NK-92 (cell line): ENCODE measurements around the gene PSMG4.

Experiments
- DNase-seq: peaks from one replicate; lab custom pipeline; 2025; ENCODE audit not compliant: unreplicated experiment; lab: John Stamatoyannopoulos, UW

The PSMG4 gene, protein sequence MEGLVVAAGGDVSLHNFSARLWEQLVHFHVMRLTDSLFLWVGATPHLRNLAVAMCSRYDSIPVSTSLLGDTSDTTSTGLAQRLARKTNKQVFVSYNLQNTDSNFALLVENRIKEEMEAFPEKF

DNA sequence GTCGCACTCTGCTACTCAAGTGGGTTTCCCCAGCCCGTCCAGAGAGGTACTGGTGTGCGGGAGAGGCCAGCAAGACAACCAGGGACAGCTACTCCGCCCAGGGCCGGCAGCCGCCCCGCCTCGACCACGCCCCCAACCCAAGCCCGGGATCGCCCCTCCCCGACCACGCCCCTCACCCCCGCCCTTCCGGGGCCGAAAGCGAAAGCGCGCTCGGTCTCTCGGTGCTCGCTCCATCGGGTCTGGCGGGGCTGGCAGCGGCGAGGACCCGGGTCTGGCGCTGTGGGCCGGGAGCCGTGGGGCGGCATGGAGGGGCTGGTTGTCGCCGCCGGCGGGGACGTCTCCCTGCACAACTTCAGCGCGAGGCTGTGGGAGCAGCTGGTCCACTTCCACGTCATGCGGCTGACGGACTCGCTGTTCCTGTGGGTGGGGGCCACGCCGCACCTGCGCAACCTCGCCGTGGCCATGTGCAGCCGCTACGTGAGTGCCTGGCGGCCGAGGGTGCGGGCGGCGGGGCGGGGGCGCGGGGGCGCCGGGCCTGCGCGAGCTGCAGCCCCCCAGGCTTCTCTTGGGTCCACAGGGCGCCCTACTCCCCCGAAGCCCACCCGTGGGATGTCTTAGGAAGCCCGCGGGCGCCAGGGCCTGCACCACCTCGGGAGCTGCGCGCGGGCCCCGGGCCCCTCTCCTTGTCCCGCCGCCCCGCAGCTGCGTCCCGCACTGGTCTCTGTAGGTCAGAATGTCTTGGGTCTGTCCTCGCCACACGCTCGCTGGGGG is at the start of gene PSMG4:
Gene PSMG4 (plus strand): TSS at position 228 of the 771 bp plus-strand sequence. CDS start 76 bp downstream, at position 304.
- DNase-seq, result peak; percentile 32

DNA sequence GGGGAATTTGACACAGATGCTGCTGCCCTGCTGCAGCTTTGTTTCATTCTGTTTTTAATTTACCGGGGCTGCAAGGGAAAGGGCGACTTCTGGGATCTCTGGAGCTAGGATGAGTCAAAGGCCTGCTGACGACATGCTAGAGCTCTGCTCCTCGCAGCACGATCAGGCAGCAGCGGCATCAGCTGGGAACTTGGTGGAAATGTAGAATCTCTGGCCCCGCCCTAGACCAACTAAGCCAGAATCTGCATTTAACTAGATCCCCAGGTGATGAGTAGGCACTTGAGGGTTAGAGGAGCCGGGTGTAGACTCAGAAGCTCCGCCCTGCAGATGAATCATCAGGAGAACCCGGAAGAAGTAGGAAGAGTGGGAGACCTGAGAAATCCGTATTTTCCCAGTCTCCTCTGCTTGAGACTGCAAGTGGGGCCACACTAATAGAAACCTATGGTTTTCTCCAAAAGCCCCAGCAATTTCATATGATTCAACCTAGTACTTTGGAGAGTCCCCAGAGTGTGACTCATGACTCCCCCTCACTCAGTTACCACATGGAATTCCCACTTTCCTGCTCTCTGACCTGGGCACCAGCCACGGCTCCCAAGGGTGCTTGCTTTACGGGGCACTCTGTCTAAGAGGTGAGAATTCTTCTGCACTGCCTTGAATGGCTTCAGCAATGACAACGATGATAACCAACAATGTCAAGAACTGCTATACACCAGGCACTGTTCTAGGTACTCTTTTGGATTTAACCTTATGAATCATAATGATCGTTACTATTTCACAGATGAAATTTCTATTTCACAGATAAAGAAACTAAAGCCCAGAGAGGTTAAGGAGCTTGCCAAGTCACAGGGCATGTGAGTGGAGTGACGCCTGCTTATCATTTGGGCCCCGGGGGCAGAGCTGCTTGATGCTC is 49.4 kb upstream of the PSMG4 start:
- DNase-seq, result no peak

DNA sequence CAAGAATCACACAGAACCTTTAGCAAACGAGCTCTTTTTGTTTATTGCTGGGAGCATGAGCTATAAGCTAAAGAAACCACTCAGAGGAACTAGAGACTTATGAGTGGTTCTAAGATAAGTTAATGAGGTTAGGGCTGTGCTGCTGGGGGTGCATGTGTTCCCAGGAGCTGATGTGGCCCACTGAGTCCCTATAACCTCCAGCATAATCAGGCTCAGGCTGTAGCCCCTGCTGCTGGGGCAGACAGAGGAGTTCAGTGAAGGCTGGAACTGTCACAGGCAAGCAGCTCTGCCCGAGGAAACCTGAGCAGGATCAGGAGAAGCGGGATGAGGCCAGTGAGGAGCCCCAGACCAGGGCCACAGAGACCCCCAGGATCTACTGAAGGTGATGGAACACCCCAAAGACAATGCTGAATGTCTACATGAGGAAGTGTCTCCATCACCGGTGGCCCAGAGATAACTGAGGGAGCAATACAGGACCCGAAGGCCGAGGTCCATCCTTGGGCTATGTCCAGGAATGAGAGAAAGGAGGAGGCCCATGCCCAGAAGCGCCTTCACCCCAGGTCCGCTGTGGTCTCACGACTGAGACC is 48.6 kb upstream of the PSMG4 start:
- DNase-seq, result no peak

DNA sequence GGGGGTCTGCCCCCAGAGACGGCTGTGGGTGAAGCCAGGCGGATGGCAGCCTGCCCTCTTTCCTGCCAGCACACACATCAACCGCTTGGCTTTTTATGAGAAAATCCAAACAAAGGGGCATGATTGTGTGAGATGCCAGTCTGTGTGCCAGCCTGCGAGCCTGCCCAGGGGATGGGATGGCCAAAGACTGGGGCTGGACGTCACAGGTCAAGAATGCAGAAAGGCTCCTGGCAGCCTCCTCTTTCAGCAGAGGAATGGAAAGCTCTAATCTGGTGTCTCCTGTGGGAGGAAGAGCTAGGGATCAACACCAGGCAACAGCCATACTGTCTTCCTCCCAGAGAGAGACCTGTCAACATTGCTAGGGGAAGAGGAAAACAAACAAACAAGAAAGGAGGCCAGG is 47.1 kb upstream of the PSMG4 start:
- no peak for DNase-seq

DNA sequence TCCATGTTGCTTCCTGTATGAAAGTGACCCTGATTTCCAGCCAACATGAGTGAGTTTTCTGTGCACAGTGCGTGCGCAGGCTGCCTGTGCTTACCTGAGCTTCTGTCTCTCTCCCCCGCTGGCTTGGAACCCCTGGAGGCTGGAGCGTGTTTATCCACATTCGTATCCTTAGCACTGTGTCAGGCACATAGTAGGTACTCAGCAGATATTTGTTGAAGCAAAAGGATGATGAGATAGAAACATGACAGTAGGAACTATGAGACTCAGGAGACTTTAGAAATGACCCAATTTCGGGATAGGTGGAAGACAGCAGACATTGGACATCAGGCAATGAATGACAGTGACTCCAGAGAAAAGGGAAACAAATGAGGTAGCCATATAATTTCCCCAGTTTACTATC is 46.5 kb upstream of the PSMG4 start:
- DNase-seq, result no peak

DNA sequence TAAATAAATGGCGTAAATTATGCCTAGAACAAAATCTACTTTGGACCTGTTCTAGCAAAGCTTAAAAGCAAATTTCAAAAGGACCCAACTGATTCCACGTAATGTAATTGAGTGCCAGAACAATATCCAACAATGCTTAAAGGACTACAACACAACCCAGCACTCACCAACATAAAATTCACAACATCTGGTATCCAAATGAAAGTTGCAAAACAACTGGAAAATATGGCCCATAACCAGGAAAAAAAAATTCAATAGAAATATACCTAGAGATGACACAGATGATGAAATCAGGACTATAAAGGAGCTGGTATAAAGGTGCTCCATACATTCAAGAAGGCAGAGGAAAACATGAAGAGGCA is 45.4 kb upstream of the PSMG4 start:
- DNase-seq, result no peak

DNA sequence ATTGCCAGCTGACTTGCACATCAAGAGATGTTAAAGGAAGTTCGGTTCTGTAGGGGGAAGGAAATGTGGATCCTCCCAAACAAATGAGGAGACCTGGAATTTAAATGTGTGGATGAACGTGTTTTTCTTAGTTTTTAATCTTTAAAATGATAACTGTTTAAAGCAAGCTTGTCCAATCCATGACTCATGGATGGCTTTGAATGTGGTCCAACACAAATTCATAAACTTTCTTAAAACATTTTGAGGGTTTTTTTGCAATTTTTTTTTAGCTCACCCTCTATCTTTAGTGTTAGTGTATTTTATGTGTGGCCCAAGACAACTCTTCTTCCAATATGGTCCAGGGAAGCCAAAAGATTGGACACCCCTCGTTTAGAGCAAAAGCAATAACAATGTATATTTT is 43.8 kb upstream of the PSMG4 start:
- DNase-seq, result no peak

DNA sequence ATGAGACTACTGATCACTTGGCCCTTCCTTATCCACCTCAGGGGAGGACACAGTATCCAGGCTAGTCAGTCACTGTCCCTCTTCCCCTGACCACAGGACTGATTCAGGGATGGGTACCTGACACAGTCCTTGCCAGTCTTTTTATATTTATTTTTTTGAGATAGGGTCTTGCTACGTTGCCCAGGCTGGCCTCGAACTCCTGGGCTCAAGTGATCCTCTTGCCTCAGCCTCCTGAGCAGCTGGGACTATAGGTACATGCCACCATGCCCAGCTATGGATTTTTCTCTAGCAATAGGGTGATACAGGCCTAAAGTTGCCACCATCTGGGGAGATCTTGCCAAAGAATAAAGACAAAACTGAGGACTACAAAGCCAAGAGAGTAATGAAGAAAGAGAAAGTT is 41.5 kb upstream of the PSMG4 start:
- DNase-seq, result no peak

DNA sequence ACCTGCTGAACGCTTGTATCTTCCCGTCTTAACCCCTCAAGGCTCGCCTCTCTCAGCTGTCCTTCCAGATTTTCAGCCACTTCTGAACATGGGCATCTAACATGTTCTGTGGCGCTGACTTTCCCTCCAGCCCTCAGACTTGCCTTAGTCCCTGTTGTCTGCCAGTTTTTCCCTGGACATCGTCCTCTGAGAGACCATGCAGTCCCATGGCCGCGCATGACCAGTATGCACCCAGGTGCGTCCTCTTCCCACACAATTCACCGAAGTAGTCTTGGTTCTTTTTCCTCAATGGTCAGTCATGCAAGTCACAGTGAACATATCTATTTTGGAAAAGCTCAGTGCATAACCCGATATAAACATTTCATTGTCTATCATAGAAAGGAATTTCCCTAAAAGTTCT is 40.5 kb upstream of the PSMG4 start:
- DNase-seq, result no peak

DNA sequence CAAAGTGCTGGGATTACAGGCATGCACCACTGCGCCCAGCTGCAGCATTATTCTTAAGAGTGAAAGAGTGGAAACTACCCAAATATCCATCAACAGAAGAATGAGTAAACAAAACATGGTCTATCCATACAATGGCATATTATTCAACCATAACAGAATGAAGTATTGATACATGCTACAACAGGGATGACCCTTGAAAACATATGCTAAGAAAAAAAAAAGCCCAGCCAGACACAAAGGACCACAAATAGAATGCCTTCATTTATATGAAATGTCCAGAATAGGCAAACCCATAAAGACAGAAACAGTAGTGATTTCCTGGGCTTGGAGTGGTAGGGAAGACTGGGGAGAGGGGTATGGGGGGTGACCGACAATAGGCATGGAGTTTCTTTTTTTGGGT is 38.4 kb upstream of the PSMG4 start:
- DNase-seq, result no peak

DNA sequence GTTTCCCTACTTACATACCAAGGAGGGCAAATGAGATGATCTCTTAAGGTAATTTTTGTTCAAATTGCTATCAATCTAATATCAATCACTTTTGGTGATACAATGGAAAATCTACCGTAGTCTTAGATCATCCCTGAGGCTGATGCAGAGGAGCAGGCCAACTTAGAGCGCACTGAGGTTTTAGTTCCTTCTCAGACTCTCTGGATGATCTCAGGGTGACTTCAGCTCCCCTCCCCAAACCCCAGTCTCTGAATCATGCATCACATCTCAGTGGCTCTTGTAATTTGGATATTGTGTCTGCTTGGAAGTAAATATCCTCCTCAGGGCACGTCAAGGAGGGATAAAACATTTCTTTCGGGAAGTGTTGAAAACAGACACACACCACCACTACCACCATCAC is 37.2 kb upstream of the PSMG4 start:
- DNase-seq, result no peak

DNA sequence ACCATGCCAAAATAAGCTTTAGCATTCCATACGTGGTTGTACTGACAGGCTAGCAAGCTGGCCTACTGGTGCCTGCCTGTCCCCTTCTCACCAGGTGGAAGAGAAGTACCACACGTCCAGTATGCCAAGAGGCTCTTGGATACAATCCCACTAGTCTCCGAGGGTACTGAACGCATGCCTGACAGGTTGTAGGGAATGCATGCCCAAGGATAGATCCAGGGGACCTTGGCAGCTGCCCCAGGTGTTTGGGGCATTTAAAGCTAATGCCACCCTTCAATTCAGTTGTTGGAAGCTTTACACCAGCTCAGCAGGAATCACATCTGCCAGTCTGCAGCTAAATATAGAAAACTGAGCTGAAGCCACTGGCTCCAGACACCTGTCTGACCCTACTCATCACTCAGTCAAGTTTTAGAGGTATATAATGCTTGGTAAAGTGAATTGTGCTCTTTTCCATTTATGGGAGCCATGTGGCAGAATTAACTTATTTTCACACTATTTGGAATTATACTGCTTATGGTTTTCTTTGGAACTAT is 36.2 kb upstream of the PSMG4 start:
- no peak for DNase-seq

DNA sequence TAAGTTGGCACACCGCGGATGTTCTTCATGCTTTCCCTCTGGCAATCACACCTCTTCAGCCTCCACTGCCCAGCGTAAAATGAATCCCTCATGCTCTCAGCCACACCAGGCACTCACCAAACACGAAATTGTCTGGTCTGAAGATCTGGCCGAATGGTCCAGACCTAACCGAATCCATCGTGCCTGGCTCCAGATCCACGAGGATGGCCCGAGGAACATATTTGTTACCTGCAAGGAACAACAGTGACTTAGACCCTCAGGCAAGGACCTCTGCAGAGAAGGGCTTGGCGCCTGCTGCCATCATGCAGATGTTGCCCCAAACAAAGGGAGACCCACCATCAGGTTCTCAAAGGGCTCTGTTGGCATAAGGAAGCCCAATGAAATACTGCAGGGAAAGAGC is 32.7 kb upstream of the PSMG4 start:
- DNase-seq, result no peak

DNA sequence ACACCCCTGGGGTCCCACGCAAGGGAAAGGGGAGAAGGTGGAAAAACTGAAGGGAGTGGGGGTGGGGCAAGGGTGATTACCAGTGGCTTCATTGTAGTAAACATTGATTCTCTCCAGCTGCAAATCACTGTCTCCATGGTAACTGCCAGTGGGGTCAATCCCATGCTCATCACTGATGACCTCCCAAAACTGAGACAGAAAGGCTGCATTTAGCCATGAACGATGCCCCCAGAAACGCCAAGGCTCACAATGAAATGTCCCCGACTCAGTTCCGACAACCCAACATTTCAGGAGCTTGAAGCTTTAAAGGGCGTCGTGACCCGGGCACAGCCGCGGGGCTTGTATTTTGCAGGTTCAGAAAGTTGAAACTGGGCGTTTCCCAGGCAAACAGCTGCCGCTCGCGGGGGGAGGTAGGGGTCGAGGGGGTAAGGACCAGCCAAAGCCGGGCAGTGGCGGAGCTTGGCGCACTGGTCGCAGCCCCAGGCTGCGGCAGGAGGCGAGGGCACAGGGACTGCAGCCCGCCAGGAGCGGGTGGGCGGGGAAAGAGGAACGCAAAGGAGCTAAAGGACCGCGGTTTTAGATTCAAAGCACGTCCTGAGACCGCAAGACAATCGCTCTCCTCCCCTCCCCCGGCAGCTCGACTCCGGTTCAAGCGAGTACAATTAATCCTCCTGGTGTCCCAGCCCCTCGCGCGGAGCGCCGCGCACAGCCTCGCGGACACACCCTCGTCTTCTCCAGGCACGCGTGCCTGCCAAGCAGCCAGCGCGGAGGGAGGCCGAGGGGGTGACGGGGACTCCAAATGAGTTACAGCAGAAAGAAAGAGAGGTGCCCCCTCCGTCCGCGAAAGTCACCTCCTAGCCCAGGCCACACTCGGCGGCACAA is 32.0 kb upstream of the PSMG4 start:
- no peak for DNase-seq

DNA sequence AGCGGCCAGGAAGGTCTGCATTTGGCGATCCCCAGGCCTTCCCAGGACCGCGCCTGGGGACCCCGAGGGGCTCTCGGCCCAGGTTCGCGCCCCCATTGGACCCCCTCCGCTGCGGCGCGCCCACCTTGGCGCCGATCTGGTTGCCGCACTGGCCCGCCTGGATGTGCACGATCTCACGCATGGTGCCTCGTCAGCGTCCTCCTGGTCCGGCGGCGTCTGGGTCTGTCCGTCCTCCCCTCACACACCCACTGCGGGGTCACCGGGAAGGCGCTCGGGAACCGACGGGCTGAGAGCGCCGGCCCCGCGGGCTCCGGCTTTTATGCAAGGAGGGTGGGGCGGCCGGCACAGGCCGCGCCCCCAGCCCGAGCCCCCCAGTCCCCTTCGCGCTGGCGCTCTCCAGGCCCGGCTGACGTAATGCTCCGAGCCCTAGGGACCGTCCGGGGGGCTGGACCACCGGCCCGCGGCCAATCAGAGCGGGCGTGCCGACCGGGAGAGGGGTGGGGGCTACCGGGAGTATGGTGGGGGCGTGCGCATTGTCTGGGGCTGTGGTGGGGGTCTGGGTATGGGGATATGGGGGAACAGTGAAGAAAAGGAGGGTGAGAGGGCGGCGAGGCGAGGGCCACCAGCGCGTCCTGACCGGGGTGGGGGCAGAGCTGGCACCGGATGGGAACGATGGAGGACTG is 31.2 kb upstream of the PSMG4 start, which contains the start of gene TUBB2B:
Gene TUBB2B (minus strand): TSS at position 291 of the 683 bp plus-strand sequence. CDS start 110 bp downstream, at position 181.
- DNase-seq, result no peak

DNA sequence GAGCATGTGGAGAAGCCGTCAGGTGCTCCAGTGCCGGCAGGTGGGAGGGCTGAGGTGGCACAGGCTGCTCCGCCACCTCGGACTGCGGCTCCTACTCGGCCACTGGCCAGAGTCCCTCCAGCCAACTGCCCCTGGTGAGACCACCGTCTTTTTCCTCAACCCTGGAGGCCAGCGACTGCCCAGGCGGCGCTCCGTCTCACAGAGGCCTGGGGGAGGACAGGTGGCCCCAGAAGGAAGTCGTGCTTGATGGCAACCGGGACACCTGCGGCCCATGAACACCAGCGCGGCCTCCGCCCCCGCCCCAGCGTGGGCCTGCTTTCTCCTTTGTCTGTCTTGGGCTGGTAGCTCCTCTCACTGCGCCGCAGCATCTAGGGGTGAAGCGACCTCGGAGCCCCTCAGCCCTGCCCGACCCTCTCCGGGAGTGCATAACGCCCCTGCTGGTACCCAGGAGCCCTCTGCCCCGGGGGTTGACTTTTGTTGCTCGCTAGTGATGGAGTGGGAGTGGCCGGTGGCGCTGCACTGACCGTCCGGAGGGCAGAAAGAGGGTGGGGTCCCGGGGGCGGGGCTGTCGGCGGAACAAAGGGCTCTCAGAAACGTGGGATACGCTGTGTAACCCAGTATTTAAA is 30.6 kb upstream of the PSMG4 start:
- DNase-seq, result no peak

DNA sequence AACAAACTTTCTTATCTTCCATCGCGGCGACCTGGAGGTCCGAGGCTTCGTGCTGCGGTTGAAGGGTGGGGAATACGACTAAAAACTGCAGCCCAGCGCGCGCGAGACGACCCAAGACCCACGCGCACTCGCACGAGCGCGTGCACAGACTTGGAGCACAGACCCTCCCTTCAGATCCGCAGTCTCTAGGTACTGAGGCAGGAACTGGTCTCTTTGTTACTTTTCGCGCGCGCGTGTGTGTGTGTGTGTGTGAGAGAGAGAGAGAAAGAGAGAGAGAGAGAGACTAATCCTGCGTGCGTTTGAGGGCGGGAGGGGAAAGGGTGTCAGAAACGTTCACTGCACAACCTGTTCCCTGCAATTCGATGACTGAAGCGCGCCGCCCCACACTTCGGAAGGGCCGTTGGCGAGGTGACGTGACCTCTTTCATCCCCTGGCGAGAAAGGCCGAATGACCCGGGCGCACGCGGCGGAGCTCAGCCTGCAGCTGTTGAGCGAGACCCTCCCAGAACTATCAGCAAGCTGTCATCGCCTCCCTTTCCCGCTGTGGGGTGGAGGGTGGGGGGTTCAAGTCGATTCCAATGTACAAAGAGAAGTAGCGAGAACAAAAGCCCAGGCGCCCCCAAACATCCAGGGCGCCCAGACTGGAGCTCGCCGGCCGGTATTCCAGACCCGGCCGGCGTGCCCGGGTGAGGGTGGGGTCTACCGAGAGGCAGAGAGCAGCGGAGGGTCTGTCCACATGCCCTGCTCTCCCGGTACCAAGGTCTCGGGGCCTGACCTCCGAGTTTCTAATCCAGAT is 29.8 kb upstream of the PSMG4 start:
- DNase-seq, result no peak

DNA sequence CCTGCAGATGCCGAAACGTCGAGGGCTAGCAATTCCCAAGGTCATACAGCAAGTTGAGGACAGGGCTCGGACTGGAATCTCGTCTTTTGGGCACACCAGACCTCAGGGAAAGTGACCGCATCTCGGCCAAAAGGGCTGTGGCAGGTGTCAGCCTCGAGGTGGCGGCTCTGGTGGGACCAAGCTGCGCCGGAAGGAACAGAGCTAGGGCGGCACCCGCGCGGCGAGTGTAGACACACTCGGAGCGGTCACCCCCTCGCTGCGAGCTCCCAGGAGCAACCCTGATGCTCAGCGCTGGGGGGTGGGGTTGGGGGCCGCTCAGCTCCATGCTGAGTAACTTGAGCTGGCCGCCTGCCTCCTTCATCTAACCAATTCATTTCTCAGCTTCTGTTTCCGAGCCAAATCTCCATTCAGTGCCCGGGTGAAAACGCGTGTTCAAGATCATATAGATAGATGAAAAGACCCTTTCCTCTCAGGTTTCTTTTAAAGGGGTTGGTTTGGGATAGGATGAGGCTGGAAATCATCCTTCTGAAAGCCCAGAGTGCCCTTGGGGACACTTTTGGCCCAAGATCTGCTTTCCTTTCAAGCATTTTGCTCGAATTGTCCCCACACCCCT is 29.1 kb upstream of the PSMG4 start:
- DNase-seq, result no peak
